Measurements from ENCODE around the gene RTN4R.

Gene RTN4R

DNA sequence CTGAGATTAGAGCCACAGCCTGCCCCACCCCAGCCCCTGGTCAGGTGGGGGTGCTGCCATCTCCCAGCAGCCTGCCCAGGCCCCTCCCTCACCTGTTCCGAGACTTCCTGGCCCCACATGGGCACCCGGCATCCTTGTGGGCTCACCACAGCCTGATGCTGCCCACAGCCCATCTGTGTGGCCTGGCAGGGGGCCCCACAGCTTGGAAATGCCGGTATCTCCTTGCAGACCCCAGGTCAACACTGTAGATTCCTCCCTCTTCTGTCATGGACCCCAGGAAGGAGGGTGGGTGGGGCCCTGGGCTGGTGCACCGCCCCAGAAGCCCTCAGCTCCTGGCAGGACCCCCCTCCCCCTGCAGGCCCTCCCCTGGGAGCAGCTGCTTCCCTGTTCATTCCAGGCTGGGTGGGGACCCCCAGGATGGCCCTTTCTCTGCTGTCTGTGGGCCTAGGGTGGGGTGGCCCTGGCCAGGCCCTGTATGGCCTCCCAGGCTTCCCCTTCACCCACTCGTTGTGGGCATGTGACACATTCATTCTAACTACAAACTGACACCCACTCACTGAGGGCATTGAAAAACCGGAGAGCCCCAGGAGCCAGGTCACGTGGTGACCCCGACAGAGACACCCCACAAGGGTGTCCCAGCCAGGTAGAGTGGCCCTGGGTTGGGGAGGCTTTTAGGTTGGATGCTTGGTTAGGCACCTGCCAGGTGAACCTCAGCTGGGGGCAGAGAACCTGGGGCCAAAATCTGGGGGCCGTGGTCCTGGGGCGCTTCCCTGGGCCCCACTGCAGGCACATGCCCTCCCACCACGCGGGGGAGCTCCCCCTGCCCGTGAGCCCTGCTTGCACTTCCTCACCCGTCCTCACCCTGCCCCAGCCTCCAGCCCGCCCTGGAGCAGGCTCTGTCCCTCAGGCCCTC lies 73.2 kb downstream of the RTN4R start:
- DNase-seq = no peak

DNA sequence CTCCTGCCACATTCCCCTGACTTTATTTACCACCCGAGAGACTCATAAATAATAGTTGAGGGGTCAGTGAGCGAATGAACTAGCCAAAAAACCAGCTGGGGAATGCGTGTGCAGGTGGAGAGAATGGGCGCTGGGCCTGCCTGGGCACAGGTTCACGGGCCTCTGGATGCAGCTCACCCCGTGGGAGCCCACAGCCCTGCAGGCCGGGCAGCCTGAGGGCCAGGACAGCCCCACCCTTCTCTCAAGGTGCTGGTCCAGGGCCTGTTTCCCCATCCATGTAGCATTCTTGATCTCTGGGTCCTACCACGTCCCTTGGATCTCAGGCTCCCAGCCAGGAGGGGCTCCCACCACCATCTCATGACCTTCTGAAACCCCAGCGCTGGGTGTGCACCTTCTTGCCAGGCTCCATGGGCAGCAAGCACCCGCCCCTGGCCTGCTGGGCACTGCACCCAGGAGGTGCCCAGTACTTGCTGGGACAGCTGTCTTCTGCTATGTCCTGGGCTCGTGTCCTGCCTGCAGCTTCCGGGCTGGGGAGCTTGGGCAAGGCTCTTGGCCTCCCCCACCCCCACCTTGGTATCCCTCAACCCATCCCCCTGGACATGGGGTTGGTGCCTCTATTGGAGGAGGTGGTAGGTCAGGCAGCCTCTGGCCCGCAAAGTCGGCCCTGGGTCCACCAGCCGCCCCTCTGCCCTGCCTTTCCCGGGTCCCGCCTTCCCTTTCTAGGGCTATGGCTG lies 74.2 kb downstream of the RTN4R start:
- no peak for DNase-seq

GRCh38 chr22:20192972-20193760 lies 75.0 kb downstream of the RTN4R start:
- DNase-seq = no peak

DNA sequence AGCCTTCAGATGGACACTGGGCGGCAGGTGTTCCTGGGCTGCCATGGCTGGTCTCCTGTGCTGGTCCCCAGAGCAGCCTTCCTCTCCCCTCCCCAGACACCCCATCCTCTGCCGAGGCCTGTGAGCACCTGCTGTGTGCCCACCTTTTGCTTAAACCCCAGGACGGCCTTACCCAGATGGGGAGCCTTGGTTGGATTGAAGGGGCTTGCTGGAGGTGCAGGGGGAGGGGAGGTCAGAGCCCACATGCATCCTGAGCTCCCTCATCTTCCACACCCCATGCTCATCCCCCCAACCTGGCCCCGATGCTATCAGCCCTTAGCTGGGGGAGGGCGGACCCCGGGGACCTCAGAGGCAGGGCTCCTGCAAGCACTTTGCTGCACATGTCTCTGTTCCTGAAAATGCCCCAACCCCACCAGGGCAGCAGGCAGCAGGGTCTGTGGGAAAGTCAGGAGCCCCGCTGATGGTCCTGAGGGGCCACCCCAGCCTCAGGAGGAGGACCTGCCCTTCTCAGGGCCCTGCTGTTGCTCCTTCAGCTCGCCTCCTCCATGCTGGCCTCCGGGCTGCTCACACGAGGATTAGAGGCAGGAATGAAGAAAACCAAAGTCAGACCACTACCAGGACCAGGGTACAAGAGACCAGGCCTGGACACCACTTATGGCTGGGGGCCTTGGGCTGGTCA lies 75.7 kb downstream of the RTN4R start:
- DNase-seq = no peak

DNA sequence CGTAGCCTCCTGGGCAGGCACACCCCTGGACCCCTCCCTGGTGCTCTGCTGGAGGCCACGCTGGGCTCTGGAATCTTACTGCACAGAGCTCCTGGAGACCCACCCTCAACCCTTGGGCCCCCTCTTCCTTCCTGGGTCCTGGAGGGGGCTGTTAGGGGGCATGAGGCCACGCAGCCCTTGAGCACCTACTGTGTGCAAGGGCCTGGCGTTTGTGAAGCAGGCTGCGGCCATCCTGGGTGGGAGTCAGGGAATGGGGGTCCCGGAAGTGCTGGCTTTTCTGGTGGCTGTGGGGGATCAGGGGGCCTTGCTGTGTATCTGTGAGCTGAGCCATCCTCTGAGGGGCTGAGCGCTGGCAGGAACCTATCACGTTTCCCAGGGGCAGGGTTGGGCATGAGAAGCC lies 76.3 kb downstream of the RTN4R start:
- no peak for DNase-seq
